GM23248 (cell line): ENCODE results near the gene ST3GAL3. TPM values are rescaled to one million over a fixed set of nuclear protein-coding genes. Genes with fewer than 3 reads are reported as not detected.

Experiments
- DNase-seq: peaks from one replicate; pipeline ENCODE4 v3.0.0-alpha.2; 2015
- H2AFZ ChIP-seq: fragments of 200-600 bp; sonication (generic); 2 replicates; pipeline ENCODE4 v1.6.1; 2016; ENCODE audit warnings: antibody characterized with exemption
- H3F3A ChIP-seq: fragments of 200-600 bp; sonication (generic); 2 replicates; pipeline ENCODE4 v1.6.1; 2016; ENCODE audit warnings: mild to moderate bottlenecking, antibody characterized with exemption, mixed run types; ENCODE audit not compliant: insufficient read depth
- H3K27ac ChIP-seq: fragments of 200-600 bp; sonication (generic); 2 replicates; pipeline ENCODE4 v1.5.1; 2016; ENCODE audit warnings: mild to moderate bottlenecking
- H3K27me3 ChIP-seq: fragments of 200-600 bp; sonication (generic); replicated peaks from 2 replicates; pipeline ENCODE4 v1.6.1; 2016; ENCODE audit warnings: mild to moderate bottlenecking; ENCODE audit not compliant: insufficient read depth
- H3K36me3 ChIP-seq: fragments of 200-600 bp; sonication (generic); 2 replicates; pipeline ENCODE4 v1.6.1; 2016; ENCODE audit warnings: low read depth, mild to moderate bottlenecking
- H3K4me1 ChIP-seq: fragments of 200-600 bp; sonication (generic); 2 replicates; pipeline ENCODE4 v1.6.1; 2016; ENCODE audit warnings: mild to moderate bottlenecking; ENCODE audit not compliant: insufficient read depth
- H3K4me2 ChIP-seq: fragments of 200-600 bp; sonication (generic); one replicate; pipeline ENCODE4 v1.6.1; 2016; ENCODE audit warnings: mild to moderate bottlenecking; ENCODE audit not compliant: unreplicated experiment
- H3K4me3 ChIP-seq: fragments of 200-600 bp; sonication (generic); 2 replicates; pipeline ENCODE4 v1.5.1; 2016; ENCODE audit warnings: mild to moderate bottlenecking
- H3K79me2 ChIP-seq: fragments of 200-600 bp; sonication (generic); 2 replicates; pipeline ENCODE4 v1.6.1; 2016; ENCODE audit warnings: mild to moderate bottlenecking; ENCODE audit not compliant: insufficient read depth
- H3K9ac ChIP-seq: fragments of 200-600 bp; sonication (generic); 2 replicates; pipeline ENCODE4 v1.6.1; 2016; ENCODE audit warnings: mild to moderate bottlenecking
- H3K9me2 ChIP-seq: fragments of 200-600 bp; sonication (generic); 2 replicates; pipeline ENCODE4 v1.6.1; 2016; ENCODE audit warnings: mixed run types, mild to moderate bottlenecking, moderate library complexity; ENCODE audit not compliant: insufficient read depth
- H3K9me3 ChIP-seq: fragments of 200-600 bp; sonication (generic); one replicate; pipeline ENCODE4 v1.6.1; 2017; ENCODE audit warnings: low read depth
- H4K20me1 ChIP-seq: fragments of 200-600 bp; sonication (generic); 2 replicates; pipeline ENCODE4 v1.6.0; 2016; ENCODE audit not compliant: insufficient read depth
- EZH2 ChIP-seq: fragments of 200-600 bp; sonication (generic); IDR thresholded peaks from 2 replicates; pipeline ENCODE4 v1.6.1; 2018; ENCODE audit warnings: antibody characterized with exemption, mild to moderate bottlenecking; ENCODE audit not compliant: insufficient read depth, poor library complexity, severe bottlenecking
- EZH2phosphoT487 ChIP-seq: fragments of 200-600 bp; sonication (generic); IDR thresholded peaks from 2 replicates; pipeline ENCODE4 v1.6.1; 2018; ENCODE audit warnings: antibody characterized with exemption, moderate library complexity, mild to moderate bottlenecking, low read depth; ENCODE audit not compliant: insufficient read depth
- WGBS, 2 experiments: methylation state at CpG; one replicate each; pipeline ENCODE4 v1.1.6; 2015 to 2017; ENCODE audit warnings: low lambda C conversion rate in 2 of 2, low coverage in 1 of 2; ENCODE audit errors: missing lambda C conversion rate in 2 of 2; 5-methylcytosine and 5-hydroxymethylcytosine counted together
- in situ Hi-C: fragments of 300-500 bp; cut with MboI; formaldehyde crosslinking; loops from 2 replicates; pipeline ENCODE4 v1.15.0; 2020
- polyA plus RNA-seq: library from polyadenylated mRNA; unstranded; fragments of >200 nt; fragmentation: Nextera tagmentation; extraction: Ambion mirVana; gene quantifications from 2 replicates; pipeline ENCODE4 v1.2.1, GENCODE V29; 2016
- total RNA-seq: library from RNA; depleted of rRNA; stranded (reverse); fragments of >200 nt; shearing (Covaris generic); gene quantifications from 2 replicates; pipeline ENCODE4 v1.2.3, GENCODE V29; 2014

ST3GAL3 gene
- total and polyA plus RNA-seq, 2 experiments from 2014 or later, result 9.7 to 13.8 TPM

GRCh38 chr1:43836267-43836951 is 129.1 kb downstream of the ST3GAL3 start:
- Histone ChIP-seq H3K9me2 (no peaks in the 10 kb centered on the region), H4K20me1 (no peaks in the 10 kb centered on the region), H3F3A (peaks cover 23% of the 10 kb centered on the region), H3K27ac (no peak overlapping the region), H3K9ac (no peak overlapping the region), H3K27me3 (no peaks in the 10 kb centered on the region), H3K36me3 (no peaks in the 10 kb centered on the region), H3K4me3 (no peak overlapping the region), H2AFZ (no peak overlapping the region), H3K79me2 (no peaks in the 10 kb centered on the region), H3K4me1 (peaks cover 31% of the 10 kb centered on the region), H3K9me3 (no peaks in the 10 kb centered on the region), H3K4me2 (no peak overlapping the region)
- no peak for TF ChIP-seq EZH2
- TF ChIP-seq EZH2phosphoT487, result no peak
- WGBS, 2 experiments, result 70 to 82% methylated on average over 6 of the region's 6 CpGs
- DNase-seq, result no peak
- in situ Hi-C loops, result no loop called here

GRCh38 chr1:43839056-43839455 is 131.7 kb downstream of the ST3GAL3 start:
- no peaks in the 10 kb centered on the region for H3K27me3 ChIP-seq
- peaks cover 22% of the 10 kb centered on the region for H3K4me1 ChIP-seq
- in situ Hi-C loops, result no loop called here
- H3K4me3 ChIP-seq, result no peak overlapping the region
- WGBS, 2 experiments, result 95 to 99% methylated on average over 5 of the region's 5 CpGs
- H3K79me2 ChIP-seq, result no peaks in the 10 kb centered on the region
- H3K9me3 ChIP-seq, result no peaks in the 10 kb centered on the region
- DNase-seq, result no peak
- no peak overlapping the region for H2AFZ ChIP-seq
- no peak overlapping the region for H3K9ac ChIP-seq
- H3K4me2 ChIP-seq, result no peak overlapping the region
- TF ChIP-seq EZH2phosphoT487, result no peak
- TF ChIP-seq EZH2, result no peak
- peaks cover 4% of the 10 kb centered on the region; the same call in 1 of the 2 replicates for H3K36me3 ChIP-seq
- H3K27ac ChIP-seq, result no peak overlapping the region
- H3K9me2 ChIP-seq, result no peaks in the 10 kb centered on the region
- H3F3A ChIP-seq, result peaks cover 10% of the 10 kb centered on the region
- H4K20me1 ChIP-seq, result no peaks in the 10 kb centered on the region

GRCh38 chr1:43841321-43842174 is 134.2 kb downstream of the ST3GAL3 start:
- Histone ChIP-seq H3K4me2 (no peak overlapping the region), H3K36me3 (peaks cover 4% of the 10 kb centered on the region; the same call in 1 of the 2 replicates), H3K79me2 (no peaks in the 10 kb centered on the region), H3K9ac (no peak overlapping the region), H3K4me1 (no peaks in the 10 kb centered on the region), H3K27ac (no peak overlapping the region), H4K20me1 (no peaks in the 10 kb centered on the region), H3K9me3 (no peaks in the 10 kb centered on the region), H3K27me3 (no peaks in the 10 kb centered on the region), H3K4me3 (no peak overlapping the region), H3F3A (no peaks in the 10 kb centered on the region), H3K9me2 (no peaks in the 10 kb centered on the region), H2AFZ (no peak overlapping the region)
- in situ Hi-C loops, result no loop called here
- DNase-seq, result no peak
- TF ChIP-seq EZH2phosphoT487, result no peak
- no peak for TF ChIP-seq EZH2
- WGBS, 2 experiments, result 91 to 100% methylated on average over 1 of the region's 1 CpG

- 97 to 98% methylated on average over 2 of the region's 2 CpGs for WGBS, 2 experiments
- in situ Hi-C loops, result no loop called here
- Histone ChIP-seq H3K27me3 (no peaks in the 10 kb centered on the region), H3K79me2 (no peaks in the 10 kb centered on the region), H3K9me3 (no peaks in the 10 kb centered on the region), H2AFZ (no peak overlapping the region), H3K4me2 (no peak overlapping the region), H4K20me1 (no peaks in the 10 kb centered on the region), H3F3A (0 out of 2 replicates have a peak, but pooled peaks cover 1% of the 10 kb centered on the region), H3K36me3 (peaks cover 4% of the 10 kb centered on the region; the same call in 1 of the 2 replicates), H3K9ac (no peak overlapping the region), H3K9me2 (no peaks in the 10 kb centered on the region), H3K4me3 (no peak overlapping the region), H3K4me1 (no peaks in the 10 kb centered on the region; the same call in 1 of the 2 replicates), H3K27ac (no peak overlapping the region)
- TF ChIP-seq EZH2, result no peak
- TF ChIP-seq EZH2phosphoT487, result no peak
- DNase-seq, result no peak
Measured at GRCh38 chr1:43842175-43842498, 134.8 kb downstream of the ST3GAL3 start.
